NB4 (cell line): ENCODE measurements around the gene CDCP2.

Source experiments
- MYC ChIP-seq: IDR thresholded peaks from 2 replicates; pipeline ENCODE4 v1.6.1; 2011; ENCODE audit warnings: low read depth, low read length
- POLR2A ChIP-seq: IDR thresholded peaks from 2 replicates; pipeline ENCODE4 v1.6.1; 2011; ENCODE audit warnings: mild to moderate bottlenecking; ENCODE audit not compliant: insufficient read length; ENCODE audit errors: extremely low read depth
- TF ChIP-seq, protein P1 (sequence below): IDR thresholded peaks from one replicate; pipeline ENCODE4 v1.5.1; 2012; ENCODE audit warnings: low read depth, low read length
- TF ChIP-seq, protein P2 (sequence below): IDR thresholded peaks from 2 replicates; pipeline ENCODE4 v1.6.1; 2011; ENCODE audit warnings: low read depth, low read length

DNA sequence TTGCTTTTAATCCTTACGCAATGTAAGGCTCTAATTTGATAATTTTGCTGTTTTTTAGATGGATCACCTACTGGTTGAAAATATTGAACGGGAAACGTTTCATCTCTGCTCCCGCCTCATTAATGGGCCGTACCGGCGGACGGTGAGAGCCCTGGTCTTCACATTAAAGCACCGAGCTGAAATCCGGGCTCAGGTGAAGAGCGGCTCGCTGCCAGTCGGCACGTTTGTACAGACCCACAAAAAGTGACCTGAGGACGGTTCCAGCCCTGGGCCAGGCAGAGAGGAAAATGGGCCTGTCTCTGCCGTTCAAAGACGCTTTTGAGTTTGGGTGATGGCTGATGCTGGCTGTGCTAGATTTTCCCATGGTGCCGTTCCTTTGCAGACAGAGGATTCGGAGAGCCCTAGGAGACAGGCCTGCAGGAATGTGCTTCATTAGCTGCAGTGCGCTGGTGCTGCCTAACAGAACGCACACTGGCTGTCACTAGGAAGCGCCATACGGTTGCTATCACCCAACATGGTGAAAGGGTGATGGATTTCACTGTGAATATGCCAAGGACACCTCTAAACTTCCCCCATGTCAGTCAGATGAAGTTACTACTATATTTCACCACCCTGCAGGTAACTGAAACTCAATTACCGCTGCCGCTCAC is 56.4 kb downstream of the CDCP2 start:
- TF ChIP-seq, protein P1, sequence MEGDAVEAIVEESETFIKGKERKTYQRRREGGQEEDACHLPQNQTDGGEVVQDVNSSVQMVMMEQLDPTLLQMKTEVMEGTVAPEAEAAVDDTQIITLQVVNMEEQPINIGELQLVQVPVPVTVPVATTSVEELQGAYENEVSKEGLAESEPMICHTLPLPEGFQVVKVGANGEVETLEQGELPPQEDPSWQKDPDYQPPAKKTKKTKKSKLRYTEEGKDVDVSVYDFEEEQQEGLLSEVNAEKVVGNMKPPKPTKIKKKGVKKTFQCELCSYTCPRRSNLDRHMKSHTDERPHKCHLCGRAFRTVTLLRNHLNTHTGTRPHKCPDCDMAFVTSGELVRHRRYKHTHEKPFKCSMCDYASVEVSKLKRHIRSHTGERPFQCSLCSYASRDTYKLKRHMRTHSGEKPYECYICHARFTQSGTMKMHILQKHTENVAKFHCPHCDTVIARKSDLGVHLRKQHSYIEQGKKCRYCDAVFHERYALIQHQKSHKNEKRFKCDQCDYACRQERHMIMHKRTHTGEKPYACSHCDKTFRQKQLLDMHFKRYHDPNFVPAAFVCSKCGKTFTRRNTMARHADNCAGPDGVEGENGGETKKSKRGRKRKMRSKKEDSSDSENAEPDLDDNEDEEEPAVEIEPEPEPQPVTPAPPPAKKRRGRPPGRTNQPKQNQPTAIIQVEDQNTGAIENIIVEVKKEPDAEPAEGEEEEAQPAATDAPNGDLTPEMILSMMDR = no peak
- TF ChIP-seq, protein P2, sequence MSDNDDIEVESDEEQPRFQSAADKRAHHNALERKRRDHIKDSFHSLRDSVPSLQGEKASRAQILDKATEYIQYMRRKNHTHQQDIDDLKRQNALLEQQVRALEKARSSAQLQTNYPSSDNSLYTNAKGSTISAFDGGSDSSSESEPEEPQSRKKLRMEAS = no peak
- TF ChIP-seq POLR2A (no peak), MYC (no peak)
